ENCODE results near the gene CHML.

Gene CHML

GRCh38 chr1:241638099-241638682, 2.0 kb downstream of the CHML start:
- Histone ChIP-seq H3K79me2 (ENCODE audit: insufficient read depth, low read length) (no peaks in the 10 kb centered on the region), H3K4me2 (ENCODE audit: low read depth, low read length, poor library complexity, severe bottlenecking) (peak overlapping the region; percentile 76), H3K36me3 (ENCODE audit: low read length) (no peaks in the 10 kb centered on the region), H3K9me3 (ENCODE audit: insufficient read depth, low read length) (no peaks in the 10 kb centered on the region), H3K27me3 (ENCODE audit: low read length) (no peaks in the 10 kb centered on the region), H2AFZ (ENCODE audit: low read depth, low read length, severe bottlenecking) (no peak overlapping the region), H3F3A (ENCODE audit: insufficient read depth) (peaks cover 6% of the 10 kb centered on the region; the same call in 1 of the 2 replicates), H3K27ac (ENCODE audit: low read depth, low read length) (no peak overlapping the region), H3K4me3 (ENCODE audit: insufficient read depth, low read length, poor library complexity, severe bottlenecking) (no peak overlapping the region), H3K9ac (ENCODE audit: low read length) (no peak overlapping the region), H4K20me1 (ENCODE audit: low read depth, low read length) (no peaks in the 10 kb centered on the region), H3K9me2 (replicated peaks; ENCODE audit: insufficient read depth, low read length) (no peaks in the 10 kb centered on the region)
- no peak for TF ChIP-seq EZH2phosphoT487 (conservative IDR thresholded peaks at IDR 0.05; ENCODE audit: low read length)
- TF ChIP-seq, protein P1, sequence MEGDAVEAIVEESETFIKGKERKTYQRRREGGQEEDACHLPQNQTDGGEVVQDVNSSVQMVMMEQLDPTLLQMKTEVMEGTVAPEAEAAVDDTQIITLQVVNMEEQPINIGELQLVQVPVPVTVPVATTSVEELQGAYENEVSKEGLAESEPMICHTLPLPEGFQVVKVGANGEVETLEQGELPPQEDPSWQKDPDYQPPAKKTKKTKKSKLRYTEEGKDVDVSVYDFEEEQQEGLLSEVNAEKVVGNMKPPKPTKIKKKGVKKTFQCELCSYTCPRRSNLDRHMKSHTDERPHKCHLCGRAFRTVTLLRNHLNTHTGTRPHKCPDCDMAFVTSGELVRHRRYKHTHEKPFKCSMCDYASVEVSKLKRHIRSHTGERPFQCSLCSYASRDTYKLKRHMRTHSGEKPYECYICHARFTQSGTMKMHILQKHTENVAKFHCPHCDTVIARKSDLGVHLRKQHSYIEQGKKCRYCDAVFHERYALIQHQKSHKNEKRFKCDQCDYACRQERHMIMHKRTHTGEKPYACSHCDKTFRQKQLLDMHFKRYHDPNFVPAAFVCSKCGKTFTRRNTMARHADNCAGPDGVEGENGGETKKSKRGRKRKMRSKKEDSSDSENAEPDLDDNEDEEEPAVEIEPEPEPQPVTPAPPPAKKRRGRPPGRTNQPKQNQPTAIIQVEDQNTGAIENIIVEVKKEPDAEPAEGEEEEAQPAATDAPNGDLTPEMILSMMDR (IDR thresholded peaks at IDR 0.05; ENCODE audit: insufficient read depth, low read length, poor library complexity, severe bottlenecking): no peak

DNA sequence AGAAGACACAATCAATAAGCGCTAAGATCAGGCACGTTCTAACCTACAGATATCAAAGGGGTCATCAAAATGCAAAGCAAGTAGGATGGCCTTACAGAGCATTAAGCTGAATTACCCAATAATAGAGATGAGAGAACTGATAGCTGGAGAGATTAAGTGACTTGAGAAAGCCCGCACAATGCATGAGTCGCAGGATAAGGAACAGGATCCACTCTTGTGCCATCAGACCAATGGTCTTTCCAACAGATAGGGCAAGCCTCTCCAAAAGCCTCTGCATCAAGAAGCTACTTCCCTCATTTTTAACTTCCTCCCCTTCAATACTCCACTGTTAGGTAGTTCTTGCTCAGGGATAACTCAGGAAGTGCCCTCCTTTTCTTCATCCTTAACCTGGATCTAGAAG, 2.6 kb downstream of the CHML start:
- Histone ChIP-seq H2AFZ (ENCODE audit: low read depth, low read length, severe bottlenecking) (no peak overlapping the region), H3F3A (ENCODE audit: insufficient read depth) (peaks cover 6% of the 10 kb centered on the region; the same call in 1 of the 2 replicates), H3K9me3 (ENCODE audit: insufficient read depth, low read length) (no peaks in the 10 kb centered on the region), H3K9me2 (replicated peaks; ENCODE audit: insufficient read depth, low read length) (no peaks in the 10 kb centered on the region), H3K4me3 (ENCODE audit: insufficient read depth, low read length, poor library complexity, severe bottlenecking) (no peak overlapping the region), H3K27me3 (ENCODE audit: low read length) (no peaks in the 10 kb centered on the region), H3K4me2 (ENCODE audit: low read depth, low read length, poor library complexity, severe bottlenecking) (no peak overlapping the region), H3K79me2 (ENCODE audit: insufficient read depth, low read length) (no peaks in the 10 kb centered on the region), H4K20me1 (ENCODE audit: low read depth, low read length) (no peaks in the 10 kb centered on the region), H3K27ac (ENCODE audit: low read depth, low read length) (no peak overlapping the region), H3K36me3 (ENCODE audit: low read length) (no peaks in the 10 kb centered on the region), H3K9ac (ENCODE audit: low read length) (no peak overlapping the region)
- no peak for TF ChIP-seq EZH2phosphoT487 (conservative IDR thresholded peaks at IDR 0.05; ENCODE audit: low read length)
- TF ChIP-seq, protein P1 (IDR thresholded peaks at IDR 0.05; ENCODE audit: insufficient read depth, low read length, poor library complexity, severe bottlenecking): no peak

DNA sequence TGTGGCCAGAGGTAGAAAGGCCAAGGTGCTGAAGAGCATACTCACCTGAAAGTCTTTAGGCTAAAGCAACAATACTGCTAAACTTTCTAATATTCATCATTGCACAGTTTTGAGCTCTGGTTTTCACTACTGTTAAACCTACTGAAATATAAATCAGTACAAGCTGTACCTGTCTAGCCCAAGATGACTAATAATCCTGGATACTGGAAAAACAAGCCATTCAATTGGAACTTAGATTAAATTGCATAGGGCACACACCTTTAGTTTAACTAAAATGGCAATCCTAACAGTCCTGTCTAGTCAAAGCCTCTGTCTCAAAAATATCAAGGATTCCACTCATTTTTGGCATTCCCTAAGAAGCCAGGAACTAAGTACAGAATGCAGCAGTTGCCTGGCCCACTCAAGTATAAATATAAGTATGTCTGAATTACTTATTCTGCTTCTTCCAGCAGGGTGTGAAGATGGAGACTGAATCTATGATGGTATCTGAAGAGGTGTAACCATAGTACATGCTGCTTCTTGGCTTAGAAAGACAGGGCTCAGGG, 3.1 kb downstream of the CHML start:
- Histone ChIP-seq H3F3A (ENCODE audit: insufficient read depth) (peaks cover 6% of the 10 kb centered on the region; the same call in 1 of the 2 replicates), H2AFZ (ENCODE audit: low read depth, low read length, severe bottlenecking) (no peak overlapping the region), H3K4me2 (ENCODE audit: low read depth, low read length, poor library complexity, severe bottlenecking) (no peak overlapping the region), H3K27me3 (ENCODE audit: low read length) (no peaks in the 10 kb centered on the region), H3K9me2 (replicated peaks; ENCODE audit: insufficient read depth, low read length) (no peaks in the 10 kb centered on the region), H3K4me3 (ENCODE audit: insufficient read depth, low read length, poor library complexity, severe bottlenecking) (no peak overlapping the region), H3K79me2 (ENCODE audit: insufficient read depth, low read length) (no peaks in the 10 kb centered on the region), H3K9ac (ENCODE audit: low read length) (no peak overlapping the region), H4K20me1 (ENCODE audit: low read depth, low read length) (no peaks in the 10 kb centered on the region), H3K27ac (ENCODE audit: low read depth, low read length) (no peak overlapping the region), H3K36me3 (ENCODE audit: low read length) (no peaks in the 10 kb centered on the region), H3K9me3 (ENCODE audit: insufficient read depth, low read length) (no peaks in the 10 kb centered on the region)
- TF ChIP-seq EZH2phosphoT487 (conservative IDR thresholded peaks at IDR 0.05; ENCODE audit: low read length): no peak
- TF ChIP-seq, protein P1 (IDR thresholded peaks at IDR 0.05; ENCODE audit: insufficient read depth, low read length, poor library complexity, severe bottlenecking): no peak
